Muscle layer of duodenum (tissue), 2 donors: ENCODE results near the gene TAF4.

Source experiments
- H3K27ac ChIP-seq: one replicate; pipeline ENCODE4 v1.7.0; 2013; ENCODE audit warnings: mild to moderate bottlenecking, low read length
- H3K27me3 ChIP-seq: one replicate; pipeline ENCODE4 v1.7.0; 2013; ENCODE audit warnings: low read depth, mild to moderate bottlenecking, control low read depth, low read length
- H3K36me3 ChIP-seq, 2 donors: one replicate each; pipeline ENCODE4 v1.7.0; 2013; ENCODE audit warnings: low read length in 2 of 2, control low read depth in 1 of 2, mild to moderate bottlenecking in 1 of 2; ENCODE audit not compliant: insufficient read depth in 2 of 2, control insufficient read depth in 1 of 2
- H3K4me1 ChIP-seq, 2 donors: one replicate each; pipeline ENCODE4 v1.7.0; 2013; ENCODE audit warnings: low read length in 2 of 2, mild to moderate bottlenecking in 2 of 2, control low read depth in 1 of 2, moderate library complexity in 1 of 2; ENCODE audit not compliant: insufficient read depth in 2 of 2, control insufficient read depth in 1 of 2
- H3K4me3 ChIP-seq, 2 donors: one replicate each; pipeline ENCODE4 v1.7.0; 2013; ENCODE audit warnings: low read length in 2 of 2, low read depth in 1 of 2, mild to moderate bottlenecking in 1 of 2
- H3K9me3 ChIP-seq, 2 donors: one replicate each; pipeline ENCODE4 v1.7.0; 2013; ENCODE audit warnings: low read length in 2 of 2, control low read depth in 1 of 2, mild to moderate bottlenecking in 1 of 2; ENCODE audit not compliant: control insufficient read depth in 1 of 2
- donor health status: healthy.

TAF4 gene

DNA sequence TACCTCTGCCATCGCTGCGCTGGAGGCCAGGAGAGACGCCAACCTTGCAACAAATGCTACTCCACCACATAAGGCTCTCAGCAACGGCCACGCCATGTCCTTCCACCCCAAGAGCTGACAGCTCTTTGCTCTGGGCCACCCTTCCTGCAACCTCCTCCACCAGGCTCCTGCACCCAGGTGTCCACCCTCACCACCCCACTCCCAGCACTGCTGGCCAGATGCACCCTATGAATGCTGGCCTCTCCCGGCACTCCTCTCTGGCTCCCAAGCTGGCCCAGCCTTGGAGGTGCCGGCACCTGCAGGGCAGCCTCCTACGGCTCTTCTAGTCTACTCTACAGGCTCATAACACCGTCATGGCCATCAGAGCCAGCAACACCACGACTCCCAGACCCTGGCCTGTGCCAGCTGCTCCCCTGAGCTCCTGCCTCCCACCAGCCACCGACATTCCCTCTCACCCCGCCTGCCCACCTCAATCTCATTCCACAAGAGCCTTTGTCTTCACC lies 11.2 kb downstream of the TAF4 start:
- Histone ChIP-seq H3K36me3 (peaks cover 0 to 8% of the 10 kb centered on the region in 2 donors), H3K27me3 (no peaks in the 10 kb centered on the region), H3K4me3 (no peak overlapping the region), H3K9me3 (no peaks in the 10 kb centered on the region), H3K4me1 (peaks cover 0 to 6% of the 10 kb centered on the region in 2 donors), H3K27ac (no peak overlapping the region)

DNA sequence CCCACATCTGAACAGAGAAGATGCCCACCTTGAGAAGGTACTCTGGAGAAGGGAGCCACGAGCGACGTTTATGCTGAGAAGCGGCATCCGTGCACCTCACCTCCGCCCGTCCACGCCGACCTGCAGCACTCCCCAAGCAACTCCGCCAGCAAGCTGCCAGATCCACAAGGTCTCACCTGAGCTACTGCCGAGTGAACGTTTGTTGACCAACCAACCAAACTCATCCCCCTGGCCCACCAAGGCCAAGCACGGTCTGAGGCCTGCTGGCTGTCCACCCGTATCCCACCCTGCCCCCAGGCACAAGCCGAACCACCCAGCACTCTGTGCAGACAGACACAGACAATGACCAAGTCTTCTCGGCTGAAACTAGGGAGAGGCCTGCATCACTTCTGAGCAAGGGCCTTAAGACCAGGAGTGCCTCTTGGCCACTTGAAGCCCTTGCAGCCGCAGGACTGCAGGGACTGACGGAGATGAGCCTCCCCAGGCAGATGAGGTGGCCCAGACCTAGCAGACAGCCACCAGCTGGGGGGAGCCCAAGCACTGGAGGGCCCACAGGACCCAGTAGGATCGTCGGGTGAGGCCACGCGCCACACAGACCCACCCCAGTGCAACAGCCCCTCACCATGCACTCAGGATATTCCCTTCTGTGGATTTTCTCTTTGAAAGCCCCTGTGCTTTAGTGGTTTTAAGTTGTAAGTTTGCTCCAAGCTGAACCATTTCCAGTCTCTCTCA lies 12.1 kb downstream of the TAF4 start:
- Histone ChIP-seq H3K27ac (no peak overlapping the region), H3K27me3 (no peaks in the 10 kb centered on the region), H3K9me3 (no peaks in the 10 kb centered on the region), H3K4me1 (peaks cover 0 to 6% of the 10 kb centered on the region in 2 donors), H3K36me3 (peaks cover 0 to 8% of the 10 kb centered on the region in 2 donors), H3K4me3 (no peak overlapping the region)

GRCh38 chr20:62052842-62053464 lies 12.7 kb downstream of the TAF4 start:
- Histone ChIP-seq H3K4me1 (peaks cover 0 to 6% of the 10 kb centered on the region in 2 donors), H3K9me3 (no peaks in the 10 kb centered on the region), H3K4me3 (no peak overlapping the region), H3K36me3 (peaks cover 0 to 8% of the 10 kb centered on the region in 2 donors), H3K27ac (no peak overlapping the region), H3K27me3 (no peaks in the 10 kb centered on the region)

DNA sequence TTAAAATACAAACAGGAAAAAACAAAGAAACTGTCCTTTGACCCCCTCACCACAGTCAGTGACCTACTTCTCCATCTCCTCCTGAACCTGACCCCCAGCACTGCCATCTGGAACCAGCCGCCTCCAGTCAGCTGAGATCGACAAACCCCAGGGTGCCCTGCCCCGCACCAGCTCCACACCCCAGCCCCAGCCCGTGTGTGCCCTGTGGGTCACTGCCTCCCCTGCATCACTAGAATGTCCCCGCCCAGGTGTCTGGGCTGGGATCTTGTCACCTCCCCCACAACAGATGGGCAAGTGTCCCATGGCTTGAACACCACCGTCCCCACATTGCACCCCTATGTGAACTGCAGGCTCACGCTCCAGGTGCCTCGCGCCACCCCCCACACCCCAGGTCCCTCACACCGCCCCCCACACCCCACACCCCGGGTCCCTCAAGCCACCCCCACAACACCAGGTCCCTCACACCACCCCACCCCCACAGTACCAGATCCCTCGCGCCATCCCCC lies 13.3 kb downstream of the TAF4 start:
- H3K36me3 ChIP-seq = peaks cover 0 to 8% of the 10 kb centered on the region in 2 donors
- no peak overlapping the region for H3K27ac ChIP-seq
- H3K27me3 ChIP-seq = no peaks in the 10 kb centered on the region
- peaks cover 0 to 6% of the 10 kb centered on the region in 2 donors for H3K4me1 ChIP-seq
- H3K9me3 ChIP-seq = no peaks in the 10 kb centered on the region
- H3K4me3 ChIP-seq = no peak overlapping the region

DNA sequence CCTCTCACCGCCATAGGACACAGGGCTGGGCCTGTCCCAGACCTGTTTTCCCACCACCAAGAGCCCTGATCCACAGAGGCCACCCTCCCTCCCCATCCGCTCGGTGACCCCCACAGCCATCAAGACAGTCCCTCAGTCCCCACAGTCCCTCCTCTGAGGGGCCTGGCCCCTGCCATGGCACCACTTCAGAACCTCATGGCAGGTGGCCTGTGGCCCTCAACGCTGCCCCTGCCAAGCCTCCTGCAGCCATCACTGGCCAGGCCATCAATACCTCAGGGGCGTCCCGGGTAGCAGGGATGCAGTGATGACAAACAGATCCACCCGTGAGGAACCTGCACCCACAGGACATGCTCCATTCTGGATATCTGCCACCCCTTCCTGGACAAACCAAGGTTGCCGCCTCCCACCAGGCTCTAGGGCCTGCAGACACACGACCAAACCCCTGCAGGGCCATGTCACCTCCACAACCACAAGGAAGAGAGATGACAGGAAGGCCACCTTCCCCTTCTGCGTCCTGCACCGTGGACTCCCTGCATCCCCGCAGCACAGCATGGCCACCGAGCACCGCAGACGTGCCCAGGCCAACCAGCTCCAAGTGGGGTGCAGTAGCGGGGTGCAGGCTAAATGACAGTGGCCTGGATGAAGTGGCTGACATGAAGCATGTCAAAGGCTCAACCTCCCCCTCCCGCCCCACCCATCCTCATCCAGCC lies 14.0 kb downstream of the TAF4 start:
- peaks cover 0 to 8% of the 10 kb centered on the region in 2 donors for H3K36me3 ChIP-seq
- peaks cover 0 to 6% of the 10 kb centered on the region in 2 donors for H3K4me1 ChIP-seq
- H3K4me3 ChIP-seq = no peak overlapping the region
- no peaks in the 10 kb centered on the region for H3K9me3 ChIP-seq
- H3K27ac ChIP-seq = no peak overlapping the region
- no peaks in the 10 kb centered on the region for H3K27me3 ChIP-seq

GRCh38 chr20:62051144-62051543 lies 14.5 kb downstream of the TAF4 start:
- Histone ChIP-seq H3K27ac (no peak overlapping the region), H3K4me1 (peaks cover 0 to 6% of the 10 kb centered on the region in 2 donors), H3K4me3 (no peak overlapping the region), H3K9me3 (no peaks in the 10 kb centered on the region), H3K27me3 (no peaks in the 10 kb centered on the region), H3K36me3 (peaks cover 0 to 8% of the 10 kb centered on the region in 2 donors)

- no peaks in the 10 kb centered on the region for H3K27me3 ChIP-seq
These were observed 15.2 kb downstream of the TAF4 start for GRCh38 chr20:62050166-62051120.

DNA sequence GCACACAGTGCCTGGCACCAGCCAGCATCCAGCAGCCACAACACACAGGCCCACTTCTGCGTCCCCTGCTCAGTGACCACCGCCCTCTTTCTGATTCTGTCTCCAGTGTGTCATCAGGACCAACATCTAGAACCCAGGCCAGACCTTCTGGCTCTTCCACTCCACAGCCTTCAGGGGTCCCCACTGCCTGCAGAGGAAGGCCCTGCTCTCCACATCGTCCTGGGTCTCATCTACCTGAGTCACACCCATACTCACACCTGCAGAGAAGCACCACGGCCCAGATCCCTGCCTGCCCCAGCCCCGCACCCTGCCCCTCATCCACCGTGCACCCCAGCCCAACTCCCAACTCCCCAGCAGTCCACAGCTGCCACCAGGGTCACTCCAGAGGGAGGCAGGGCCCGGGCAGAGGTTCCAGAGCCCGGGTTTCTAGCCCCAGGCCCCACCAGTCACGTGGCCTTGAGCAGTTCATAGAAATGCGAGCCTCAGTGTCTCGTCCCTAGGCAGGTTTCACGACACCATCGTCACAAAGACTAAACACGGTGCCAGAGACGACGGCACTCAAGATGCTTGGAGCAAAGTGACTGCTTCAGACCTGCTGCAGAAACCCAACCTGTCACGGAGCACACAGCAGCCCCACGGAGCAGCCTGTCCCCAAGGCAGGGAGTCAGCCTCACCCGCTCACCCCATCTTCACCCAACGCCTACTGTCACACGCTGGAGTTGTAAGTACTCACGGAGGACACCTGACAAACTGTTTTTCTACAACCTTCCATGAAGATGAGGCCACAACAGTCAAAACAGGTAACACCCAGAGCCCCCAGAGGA lies 16.1 kb downstream of the TAF4 start:
- H3K4me1 ChIP-seq = peaks cover 0 to 6% of the 10 kb centered on the region in 2 donors
- no peaks in the 10 kb centered on the region for H3K36me3 ChIP-seq
- no peaks in the 10 kb centered on the region for H3K27me3 ChIP-seq
- no peaks in the 10 kb centered on the region for H3K9me3 ChIP-seq
- no peak overlapping the region for H3K27ac ChIP-seq
- no peak overlapping the region for H3K4me3 ChIP-seq

More at GRCh38 chr20:62050166-62051120, 15.2 kb downstream of the TAF4 start:
- Histone ChIP-seq H3K4me3 (no peak overlapping the region), H3K9me3 (no peaks in the 10 kb centered on the region), H3K4me1 (peaks cover 0 to 6% of the 10 kb centered on the region in 2 donors), H3K27ac (no peak overlapping the region), H3K36me3 (peaks cover 0 to 8% of the 10 kb centered on the region in 2 donors)

DNA sequence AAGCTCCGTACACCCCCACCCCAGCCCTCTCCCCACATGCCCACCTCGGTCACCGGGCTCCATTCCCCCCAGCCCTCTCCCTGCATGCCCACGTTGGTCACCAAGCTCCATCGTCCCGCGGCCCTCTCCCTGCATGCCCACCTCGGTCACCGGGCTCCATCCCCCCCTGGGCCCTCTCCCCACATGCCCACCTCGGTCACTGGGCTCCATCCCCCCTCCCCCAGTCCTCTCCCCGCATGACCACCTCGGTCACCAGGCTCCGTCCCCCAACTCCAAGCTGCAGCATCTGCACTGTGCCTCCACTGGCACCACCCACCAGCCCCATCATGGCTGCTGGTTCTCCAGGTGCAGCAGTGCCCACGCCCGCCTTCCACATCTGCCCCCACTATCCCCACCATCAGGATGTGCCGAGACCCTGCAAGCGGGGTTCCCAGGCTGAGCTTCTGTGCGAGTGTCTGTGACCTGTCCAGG lies 16.8 kb downstream of the TAF4 start:
- H3K36me3 ChIP-seq = no peaks in the 10 kb centered on the region
- no peaks in the 10 kb centered on the region for H3K9me3 ChIP-seq
- no peaks in the 10 kb centered on the region for H3K27me3 ChIP-seq
- no peak overlapping the region for H3K27ac ChIP-seq
- H3K4me3 ChIP-seq = no peak overlapping the region
- H3K4me1 ChIP-seq = peaks cover 0 to 6% of the 10 kb centered on the region in 2 donors

- Histone ChIP-seq H3K4me1 (peaks cover 0 to 6% of the 10 kb centered on the region in 2 donors), H3K27ac (no peak overlapping the region), H3K4me3 (no peak overlapping the region), H3K27me3 (no peaks in the 10 kb centered on the region), H3K9me3 (no peaks in the 10 kb centered on the region), H3K36me3 (no peaks in the 10 kb centered on the region)
These were observed 17.3 kb downstream of the TAF4 start for GRCh38 chr20:62048346-62048761.
